Activated T-helper 1 cell treated with anti-CD3 and anti-CD28 coated beads, Interleukin-2, amount 50 U/mL, for 16 hours (primary cell): ENCODE data around the gene MTG1.
"Not testable (repeated sequence)": the region's sequence is repeated elsewhere in the genome, so short reads cannot be mapped to it uniquely, and the experiment has no call there.

Experiments used
- DNase-seq, 2 donors: peaks; one replicate each; pipeline ENCODE4 v3.0.0-alpha.2; 2020; ENCODE audit warnings: low read depth in 1 of 2, low spot score in 1 of 2

The MTG1 gene

GRCh38 chr10:133377818-133378250 is 16.1 kb upstream of the MTG1 start:
- DNase-seq = no peak

- DNase-seq = peak; percentile 30 to 37
Measured at GRCh38 chr10:133378251-133379096, 15.5 kb upstream of the MTG1 start.

GRCh38 chr10:133379152-133379800 is 14.7 kb upstream of the MTG1 start, which contains the start of gene PAOX:
TSS of gene PAOX (plus strand) at chr10:133379262. CDS start at chr10:133379317, 55 bp downstream.
- DNase-seq = peak in 1 of 2 donors; percentile 40

DNA sequence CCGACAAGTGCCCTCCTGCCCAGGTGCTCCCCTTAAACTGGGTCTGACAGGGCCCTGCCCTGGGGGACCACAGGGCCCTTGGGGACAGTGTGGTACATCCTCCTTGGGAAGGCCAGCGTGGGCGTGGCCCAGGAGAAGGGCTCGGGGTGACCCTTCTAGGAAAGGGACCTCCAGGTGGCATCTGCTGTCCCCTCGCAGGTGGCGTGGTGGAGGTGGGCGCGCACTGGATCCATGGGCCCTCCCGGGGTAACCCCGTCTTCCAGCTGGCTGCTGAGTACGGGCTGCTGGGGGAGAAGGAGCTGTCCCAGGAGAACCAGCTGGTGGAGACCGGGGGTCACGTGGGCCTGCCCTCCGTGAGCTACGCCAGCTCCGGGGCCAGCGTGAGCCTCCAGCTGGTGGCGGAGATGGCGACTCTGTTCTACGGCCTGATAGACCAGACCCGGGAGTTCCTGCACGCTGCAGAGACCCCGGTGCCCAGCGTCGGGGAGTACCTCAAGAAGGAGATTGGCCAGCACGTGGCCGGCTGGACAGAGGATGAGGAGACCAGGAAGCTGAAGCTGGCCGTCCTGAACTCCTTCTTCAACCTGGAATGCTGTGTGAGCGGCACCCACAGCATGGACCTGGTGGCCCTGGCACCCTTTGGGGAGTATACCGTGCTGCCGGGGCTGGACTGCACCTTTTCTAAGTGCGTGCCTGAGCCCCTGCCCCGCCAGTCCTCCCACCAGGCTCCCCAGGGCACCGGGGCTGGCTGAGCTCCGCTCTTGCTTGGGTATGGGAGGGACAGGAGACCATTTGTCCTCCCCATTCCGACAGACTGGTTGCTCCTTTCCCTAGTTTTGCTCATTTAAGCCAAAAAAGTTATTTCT is 13.9 kb upstream of the MTG1 start:
- no peak for DNase-seq

- DNase-seq = no peak
Measured at GRCh38 chr10:133381036-133381435, 12.9 kb upstream of the MTG1 start.

- DNase-seq = no peak
Measured at GRCh38 chr10:133383551-133383950, 10.4 kb upstream of the MTG1 start.

DNA sequence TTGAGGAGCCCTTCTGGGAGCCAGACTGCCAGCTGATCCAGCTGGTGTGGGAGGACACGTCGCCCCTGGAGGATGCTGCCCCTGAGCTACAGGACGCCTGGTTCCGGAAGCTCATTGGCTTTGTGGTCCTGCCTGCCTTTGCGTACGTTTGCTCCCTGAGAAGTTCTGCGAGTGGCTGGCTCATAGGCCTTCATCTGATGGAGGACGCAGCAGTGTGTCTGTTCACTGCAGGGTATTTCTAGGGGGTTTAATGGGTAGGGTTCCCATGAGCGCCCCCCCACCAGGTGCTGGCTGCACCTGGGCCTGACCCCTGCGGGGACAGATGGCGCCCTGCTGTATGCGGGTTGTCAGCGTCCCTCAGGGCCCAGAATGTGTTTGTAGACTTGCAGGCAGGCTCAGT is 9.9 kb upstream of the MTG1 start:
- no peak for DNase-seq

- no peak for DNase-seq
Measured at GRCh38 chr10:133385214-133385613, 8.7 kb upstream of the MTG1 start.

GRCh38 chr10:133386951-133387350 is 7.0 kb upstream of the MTG1 start:
- not testable (repeated sequence) for DNase-seq

DNA sequence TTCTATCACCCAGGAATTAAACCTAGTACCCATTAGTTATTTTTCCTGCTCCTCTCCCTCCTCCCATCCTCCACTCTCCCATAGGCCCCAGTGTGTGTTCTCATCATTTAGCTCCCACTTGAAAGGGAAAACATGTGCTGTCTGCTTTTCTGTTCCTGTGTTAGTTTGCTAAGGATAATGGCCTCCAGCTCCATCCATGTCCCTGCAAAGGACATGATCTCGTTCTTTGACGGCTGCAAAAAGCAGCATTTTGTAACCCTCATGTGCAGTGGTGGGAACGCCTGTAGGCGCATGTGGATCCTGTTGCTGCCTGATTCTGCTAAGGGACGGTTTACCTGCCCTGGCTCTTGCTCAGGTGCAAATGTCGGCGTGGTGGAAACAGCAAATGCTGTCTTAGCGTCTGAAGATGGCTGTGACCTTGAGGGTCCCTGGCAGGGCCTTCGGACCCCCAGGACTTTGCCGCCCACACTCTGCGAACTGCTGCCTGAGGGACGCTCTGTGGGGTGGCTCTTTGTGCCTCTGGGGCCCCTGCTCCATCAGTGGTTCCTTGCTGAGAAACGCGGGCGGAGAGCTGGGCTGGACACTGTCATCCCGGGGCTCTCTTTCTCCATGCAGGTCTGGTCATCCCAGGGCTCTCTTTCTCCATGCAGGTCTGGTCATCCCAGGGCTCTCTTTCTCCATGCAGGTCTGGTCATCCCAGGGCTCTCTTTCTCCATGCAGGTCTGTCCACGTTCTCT is 5.6 kb upstream of the MTG1 start:
- no peak for DNase-seq

DNA sequence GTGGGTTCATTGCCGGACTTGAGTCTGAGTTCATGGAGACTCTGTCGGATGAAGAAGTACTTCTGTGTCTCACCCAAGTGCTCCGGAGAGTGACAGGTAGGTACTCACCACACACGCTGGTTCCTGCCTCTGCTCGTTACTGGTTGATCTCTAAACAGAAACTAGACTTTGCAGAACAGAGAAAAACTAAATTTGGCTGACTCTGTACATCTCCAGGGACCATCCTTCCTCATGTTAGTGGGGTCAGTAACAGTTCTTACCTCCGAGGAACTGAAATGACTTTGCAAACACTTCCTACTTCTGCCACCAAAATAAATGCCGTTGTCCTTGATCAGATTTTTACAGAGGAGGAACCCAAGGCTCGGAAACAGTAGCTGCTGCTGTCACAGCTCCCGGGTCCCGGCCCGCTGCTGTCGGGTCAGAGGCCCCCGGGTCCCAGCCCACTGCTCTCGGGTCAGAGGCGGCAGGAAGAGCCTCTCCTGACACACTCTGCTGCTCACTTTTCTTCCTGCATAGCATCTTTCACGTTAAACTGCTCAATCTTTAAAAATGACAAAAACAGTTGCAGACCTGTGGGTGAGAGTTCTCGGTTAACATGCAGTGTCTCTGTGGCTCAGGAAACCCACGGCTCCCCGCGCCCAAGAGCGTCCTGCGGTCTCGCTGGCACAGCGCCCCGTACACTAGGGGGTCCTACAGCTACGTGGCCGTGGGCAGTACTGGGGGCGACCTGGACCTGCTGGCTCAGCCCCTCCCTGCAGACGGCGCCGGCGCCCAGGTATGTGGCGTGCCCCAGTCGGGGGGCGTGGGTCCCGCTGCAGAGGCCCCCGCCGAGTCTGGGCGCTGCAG is 4.8 kb upstream of the MTG1 start:
- no peak for DNase-seq

DNA sequence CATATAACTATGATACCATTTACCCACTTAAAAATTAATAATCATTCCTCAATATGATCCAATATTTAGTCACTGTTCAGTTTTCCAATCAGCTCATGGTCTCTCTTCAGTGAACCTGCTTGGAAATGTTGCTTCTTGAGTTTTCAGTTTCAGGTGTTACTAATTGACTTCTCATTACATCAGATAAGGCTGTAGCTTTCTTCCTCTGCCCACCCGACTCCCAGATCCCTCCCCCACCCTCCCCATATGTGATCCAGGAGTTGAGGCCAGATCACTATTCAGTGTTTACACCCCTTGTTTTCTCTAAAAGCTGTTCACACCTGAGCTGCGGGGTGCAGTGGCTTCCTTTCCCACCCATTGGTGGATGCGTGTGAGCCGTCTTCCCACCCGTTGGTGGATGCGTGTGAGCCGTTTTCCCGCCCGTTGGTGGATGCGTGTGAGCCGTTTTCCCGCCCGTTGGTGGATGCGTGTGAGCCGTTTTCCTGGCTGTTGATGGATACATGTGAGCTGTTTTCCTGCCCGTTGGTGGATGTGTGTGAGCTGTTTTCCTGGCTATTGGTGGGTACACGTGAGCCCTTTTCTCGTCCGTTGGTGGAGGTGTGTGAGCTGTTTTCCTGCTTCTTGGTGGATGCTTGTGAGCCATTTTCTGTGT is 3.2 kb upstream of the MTG1 start:
- DNase-seq = no peak

DNA sequence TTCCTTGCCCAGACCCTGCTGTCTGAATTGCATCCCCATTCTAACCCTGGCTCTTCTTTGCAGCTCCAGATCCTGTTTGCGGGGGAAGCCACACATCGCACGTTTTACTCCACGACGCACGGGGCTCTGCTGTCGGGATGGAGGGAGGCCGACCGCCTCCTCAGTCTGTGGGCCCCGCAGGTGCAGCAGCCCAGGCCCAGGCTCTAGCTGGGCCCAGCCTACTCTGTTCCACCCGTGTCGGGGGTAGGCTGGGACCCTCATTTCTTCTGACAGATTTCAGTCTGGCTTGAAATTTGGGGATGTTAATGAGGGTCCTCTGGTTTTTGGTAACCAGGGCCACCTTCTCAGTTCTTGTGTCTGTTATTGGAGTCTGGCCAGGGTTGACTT is 2.7 kb upstream of the MTG1 start:
- DNase-seq = no peak

GRCh38 chr10:133391761-133392518 is 2.0 kb upstream of the MTG1 start:
- no peak for DNase-seq

- DNase-seq = no peak
Measured at GRCh38 chr10:133393401-133394063, 425 bp upstream of the MTG1 start.

DNA sequence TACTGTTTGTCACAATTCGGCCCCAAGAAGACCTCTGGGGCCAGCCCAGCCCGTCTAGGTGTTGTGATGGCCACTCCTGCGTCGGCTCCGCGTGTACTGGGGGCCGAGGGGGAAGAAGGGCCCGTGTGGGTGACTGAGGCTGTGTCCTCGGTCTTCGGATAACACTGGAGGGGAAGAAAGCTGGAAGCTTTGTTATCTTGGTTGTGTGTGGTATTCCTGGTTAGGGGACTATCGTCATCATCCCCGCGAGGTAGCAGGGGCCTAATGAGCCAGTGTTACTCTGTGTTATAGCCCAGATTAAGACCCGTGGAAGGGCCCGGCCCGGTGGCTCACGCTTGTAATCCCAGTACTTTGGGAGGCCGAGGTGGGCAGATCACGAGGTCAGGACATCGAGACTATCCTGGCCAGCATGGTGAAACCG is 854 bp downstream of the MTG1 start:
- DNase-seq = no peak

DNA sequence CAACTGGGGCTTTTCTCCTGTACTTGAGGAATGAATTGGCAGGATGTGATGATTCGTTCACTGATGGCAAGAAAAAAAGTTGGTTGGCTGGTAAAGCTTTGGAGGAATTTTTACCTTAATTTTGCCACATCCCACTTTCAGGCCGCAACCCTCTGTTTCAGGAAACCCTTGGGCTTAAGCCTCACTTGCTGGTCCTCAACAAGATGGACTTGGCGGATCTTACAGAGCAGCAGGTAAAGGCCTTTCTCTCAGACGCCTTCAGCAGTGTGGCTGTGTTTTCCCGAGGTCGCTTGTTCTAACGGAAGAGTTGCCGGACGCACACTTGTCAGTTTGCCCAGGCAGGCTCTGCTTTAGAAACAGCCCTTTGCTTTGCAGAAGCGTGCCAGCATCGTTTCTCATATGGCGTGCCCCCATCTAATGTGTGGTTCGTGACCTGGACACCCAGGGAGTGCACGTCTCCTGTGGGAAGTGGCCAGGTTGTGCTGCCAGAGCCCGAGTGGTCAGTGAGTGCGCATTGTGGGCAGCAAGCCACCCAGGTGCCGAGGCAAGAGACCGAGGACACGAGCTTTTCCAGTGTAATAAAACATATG is 2.2 kb downstream of the MTG1 start:
- DNase-seq = no peak

- no peak for DNase-seq
Measured at GRCh38 chr10:133397938-133398337, 4.0 kb downstream of the MTG1 start.
